Measurements from ENCODE around the gene BTBD1. TPM values are rescaled to one million over a fixed set of nuclear protein-coding genes. Genes with fewer than 3 reads are reported as not detected.
A peak's percentile ranks its signal among the peaks of the same experiment; 100 is the strongest.
"Not testable (repeated sequence)": the region's sequence is repeated elsewhere in the genome, so short reads cannot be mapped to it uniquely, and the experiment has no call there.

BTBD1 gene
- total RNA-seq, 1 donor from 2014 or later: 62.7 TPM

DNA sequence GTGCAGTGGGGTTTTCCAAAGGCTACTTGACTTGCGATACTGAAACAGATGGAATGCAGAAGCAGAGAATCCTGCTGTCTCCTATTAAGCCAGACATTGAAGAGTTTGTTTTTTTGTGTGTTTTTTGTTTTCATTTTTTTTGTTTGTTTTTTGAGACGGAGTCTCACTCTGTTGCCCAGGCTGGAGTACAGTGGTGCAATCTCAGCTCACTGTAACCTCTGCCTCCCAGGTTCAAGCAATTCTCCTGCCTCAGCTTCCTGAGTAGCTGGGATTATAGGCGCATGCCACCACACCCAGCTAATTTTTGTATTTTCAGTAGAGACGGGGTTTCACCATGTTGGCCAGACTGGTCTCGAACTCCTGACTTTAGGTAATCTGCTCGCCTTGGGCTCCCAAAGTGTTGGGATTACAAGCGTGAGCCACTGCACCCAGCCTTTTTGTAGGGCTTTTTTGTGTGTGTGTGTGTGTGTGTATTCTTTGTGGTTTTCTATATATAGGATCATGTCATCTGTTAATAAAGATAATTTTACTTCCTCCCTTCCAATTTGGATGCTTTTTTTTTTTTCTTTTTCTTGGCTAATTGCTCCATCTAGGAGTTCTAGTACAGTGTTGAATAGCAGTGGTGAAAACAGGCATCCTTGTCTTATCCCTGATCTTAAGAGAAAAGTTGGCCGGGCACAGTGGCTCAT lies 19.0 kb upstream of the BTBD1 start:
- DNase-seq; H3K36me3 Mint-ChIP-seq (ENCODE audit: low read depth); H3K27ac Mint-ChIP-seq; H3K4me1 Mint-ChIP-seq; H3K9me3 Mint-ChIP-seq; H3K4me3 Mint-ChIP-seq; intact Hi-C loops (cut with micrococcal nuclease): not testable (repeated sequence)
- peaks cover 37% of the 10 kb centered on the region for H3K27me3 Mint-ChIP-seq

DNA sequence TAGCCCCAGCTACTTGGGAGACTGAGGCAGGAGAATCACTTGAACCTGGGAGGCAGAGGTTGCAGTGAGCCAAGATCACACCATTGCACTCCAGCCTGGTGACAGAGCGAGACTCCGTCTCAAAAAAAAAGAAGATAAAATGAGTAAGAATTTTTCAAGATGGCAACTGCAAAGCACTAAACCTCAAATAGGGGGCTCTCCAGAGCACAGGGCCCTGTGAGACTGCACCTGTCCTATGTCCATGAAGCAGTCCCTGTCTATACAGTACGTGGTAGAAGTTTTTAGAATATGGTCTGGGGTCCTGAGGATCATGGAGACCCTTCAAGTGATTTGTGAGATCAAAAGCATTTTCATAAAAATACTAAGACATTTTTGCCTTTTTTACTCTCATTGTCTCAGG lies 18.4 kb upstream of the BTBD1 start:
- H3K4me3 Mint-ChIP-seq; intact Hi-C loops (cut with micrococcal nuclease); DNase-seq; H3K4me1 Mint-ChIP-seq; H3K36me3 Mint-ChIP-seq (ENCODE audit: low read depth); H3K27ac Mint-ChIP-seq; H3K9me3 Mint-ChIP-seq: not testable (repeated sequence)
- peaks cover 37% of the 10 kb centered on the region for H3K27me3 Mint-ChIP-seq

DNA sequence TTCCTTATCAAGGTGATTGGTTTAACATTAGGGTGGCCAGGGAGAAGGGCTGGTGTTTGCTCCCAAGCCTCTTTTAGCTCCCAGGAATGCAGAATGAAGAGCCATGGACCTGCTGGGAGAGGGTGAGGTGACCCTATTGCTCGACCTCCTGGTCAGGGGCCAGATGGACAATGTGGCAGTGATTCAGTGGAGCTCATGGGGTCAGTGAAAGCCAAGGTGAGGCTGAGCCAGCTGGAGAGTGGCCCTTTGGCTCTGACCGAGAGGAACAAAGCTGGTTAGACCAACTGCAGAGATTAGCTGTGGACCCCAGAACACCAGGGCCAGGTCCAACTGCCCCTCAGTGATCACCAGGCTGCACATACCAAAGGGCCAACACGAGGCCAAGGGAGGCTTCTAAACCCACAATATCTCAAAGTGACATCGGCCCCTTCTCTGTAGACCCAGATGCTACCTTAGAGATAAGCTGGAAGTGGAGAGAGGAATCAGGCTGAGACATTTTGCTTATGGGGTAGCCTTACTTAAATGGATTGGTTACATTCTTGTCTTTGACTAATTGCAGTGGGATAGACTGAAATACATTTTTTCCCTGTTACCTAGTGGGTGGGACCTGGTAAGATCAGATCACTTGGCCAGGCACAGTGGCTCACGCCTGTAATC lies 15.8 kb upstream of the BTBD1 start:
- no peak for DNase-seq
- intact Hi-C loops (cut with micrococcal nuclease): no loop called here
- H3K27me3 Mint-ChIP-seq: peaks cover 42% of the 10 kb centered on the region
- H3K27ac Mint-ChIP-seq: no peak overlapping the region
- H3K9me3 Mint-ChIP-seq: peaks cover 10% of the 10 kb centered on the region
- no peaks in the 10 kb centered on the region for H3K36me3 Mint-ChIP-seq (ENCODE audit: low read depth)
- H3K4me3 Mint-ChIP-seq: no peak overlapping the region
- H3K4me1 Mint-ChIP-seq: peaks cover 3% of the 10 kb centered on the region

DNA sequence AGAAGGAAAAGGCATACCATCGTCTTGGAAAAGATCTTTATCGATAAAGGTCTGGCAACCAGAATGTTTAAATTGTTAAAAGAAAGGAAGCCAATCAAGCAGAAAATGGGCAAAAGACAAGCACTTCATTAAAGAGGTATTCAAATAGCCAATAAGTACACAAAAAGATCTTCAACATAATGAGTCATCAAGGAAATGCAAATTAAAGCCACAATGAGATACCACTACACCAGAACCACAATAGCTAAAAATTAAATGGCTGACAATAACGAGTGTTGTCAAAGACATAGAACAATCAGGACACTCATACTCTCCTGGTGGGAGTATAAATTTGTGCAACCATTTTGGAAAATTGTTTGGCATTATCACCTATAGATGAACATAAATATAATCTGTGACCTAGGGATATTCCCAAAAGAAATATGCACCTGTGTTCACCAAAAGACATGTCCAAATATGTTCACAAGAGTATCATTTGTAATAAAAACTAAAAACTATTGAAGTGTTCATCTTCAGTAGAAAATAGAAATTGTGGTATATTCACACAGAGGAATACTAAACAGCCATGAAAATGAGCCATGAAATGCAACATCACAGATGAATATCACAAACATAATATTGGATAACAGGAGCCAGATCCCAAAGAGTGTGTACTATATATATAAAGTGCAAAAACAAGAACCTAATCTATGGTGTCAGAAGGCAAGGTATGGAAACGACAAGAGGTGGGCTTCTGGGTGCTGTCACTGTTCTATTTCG lies 14.4 kb upstream of the BTBD1 start:
- DNase-seq: no peak
- Mint-ChIP-seq H3K9me3 (peaks cover 10% of the 10 kb centered on the region), H3K27me3 (peaks cover 40% of the 10 kb centered on the region), H3K27ac (no peak overlapping the region), H3K36me3 (ENCODE audit: low read depth) (no peaks in the 10 kb centered on the region), H3K4me1 (peaks cover 3% of the 10 kb centered on the region), H3K4me3 (no peak overlapping the region)
- intact Hi-C loops (cut with micrococcal nuclease): no loop called here

DNA sequence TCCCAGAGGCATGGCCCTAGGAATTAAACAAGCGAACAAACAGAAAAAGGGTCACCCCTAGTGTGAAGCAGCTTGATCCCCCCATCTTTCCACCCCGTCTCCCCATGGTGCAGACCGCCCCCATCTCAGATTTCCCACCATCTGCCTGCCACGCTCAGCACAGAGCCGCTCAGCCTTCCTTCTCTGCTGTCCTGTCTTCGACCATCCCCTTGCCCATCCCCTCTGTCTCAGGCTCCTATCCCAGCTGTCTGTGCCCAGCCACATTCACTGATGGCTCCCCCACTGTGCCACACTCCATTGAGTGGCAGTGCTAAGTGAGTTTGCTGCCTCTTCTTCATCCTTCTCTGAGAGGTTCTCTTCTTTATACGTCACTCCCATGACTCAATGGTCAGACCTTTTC lies 11.7 kb upstream of the BTBD1 start:
- intact Hi-C loops (cut with micrococcal nuclease): no loop called here
- peaks cover 36% of the 10 kb centered on the region for H3K27me3 Mint-ChIP-seq
- no peak overlapping the region for H3K4me3 Mint-ChIP-seq
- no peak for DNase-seq
- H3K4me1 Mint-ChIP-seq: peaks cover 3% of the 10 kb centered on the region
- H3K27ac Mint-ChIP-seq: no peak overlapping the region
- peaks cover 16% of the 10 kb centered on the region for H3K9me3 Mint-ChIP-seq
- peaks cover 2% of the 10 kb centered on the region for H3K36me3 Mint-ChIP-seq (ENCODE audit: low read depth)

DNA sequence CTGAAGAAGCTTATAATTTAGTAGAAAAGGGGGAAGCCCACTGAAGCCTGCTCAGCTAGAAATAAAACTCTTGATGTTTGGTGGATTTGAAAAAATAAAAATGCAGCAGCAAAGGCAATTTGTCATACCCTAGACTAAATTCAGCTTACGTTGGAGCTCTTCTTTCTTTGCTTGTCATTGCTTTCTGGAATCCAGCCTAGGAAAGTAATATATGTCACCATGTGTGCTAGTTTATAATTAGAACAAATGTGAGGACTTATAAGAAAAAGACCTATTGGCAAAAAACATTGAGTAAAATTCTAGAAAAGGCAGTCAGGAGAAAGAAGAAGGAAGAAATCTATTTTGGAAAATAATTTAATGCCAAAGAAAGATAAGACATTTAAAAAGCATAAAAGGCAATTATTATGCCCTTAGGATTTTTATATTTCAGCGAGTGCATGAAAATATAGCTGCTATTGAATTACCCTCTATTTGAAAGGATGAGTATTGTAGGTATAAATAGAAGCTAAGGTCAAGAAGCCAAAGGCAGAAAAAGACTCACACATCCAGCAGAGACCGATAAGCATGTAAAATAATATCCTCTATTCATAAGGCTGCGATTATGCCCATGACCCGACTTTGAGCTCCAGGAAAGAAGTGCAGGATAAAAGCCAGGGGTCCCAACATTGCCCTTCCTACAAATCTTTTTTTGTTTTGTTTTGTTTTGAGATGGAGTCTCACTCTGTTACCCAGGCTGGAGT lies 10.6 kb upstream of the BTBD1 start:
- H3K27ac Mint-ChIP-seq: no peak overlapping the region
- intact Hi-C loops (cut with micrococcal nuclease): no loop called here
- H3K36me3 Mint-ChIP-seq (ENCODE audit: low read depth): peaks cover 2% of the 10 kb centered on the region
- DNase-seq: no peak
- H3K4me3 Mint-ChIP-seq: no peak overlapping the region
- peaks cover 34% of the 10 kb centered on the region for H3K27me3 Mint-ChIP-seq
- peaks cover 16% of the 10 kb centered on the region for H3K9me3 Mint-ChIP-seq
- H3K4me1 Mint-ChIP-seq: peaks cover 3% of the 10 kb centered on the region

DNA sequence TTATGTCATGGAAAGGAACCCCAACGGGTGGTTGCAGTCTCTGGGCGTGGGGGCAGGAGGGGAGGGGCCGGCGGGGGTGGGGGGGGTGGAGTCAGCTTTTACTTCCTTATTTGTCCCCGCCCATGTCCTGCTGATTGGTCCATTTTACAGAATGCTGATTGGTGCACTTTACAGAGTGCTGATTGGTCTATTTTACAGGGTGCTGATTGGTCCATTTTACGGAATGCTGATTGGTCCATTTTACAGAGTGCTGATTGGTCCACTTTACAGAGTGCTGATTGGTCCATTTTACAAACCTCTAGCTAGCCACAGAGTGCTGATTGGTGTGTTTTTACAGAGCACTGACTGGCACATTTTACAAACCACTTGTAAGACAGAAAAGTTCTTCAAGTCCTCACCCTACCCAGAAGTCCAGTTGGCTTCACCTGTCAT lies 2.2 kb upstream of the BTBD1 start:
- H3K27ac Mint-ChIP-seq: peak overlapping the region; percentile 49

DNA sequence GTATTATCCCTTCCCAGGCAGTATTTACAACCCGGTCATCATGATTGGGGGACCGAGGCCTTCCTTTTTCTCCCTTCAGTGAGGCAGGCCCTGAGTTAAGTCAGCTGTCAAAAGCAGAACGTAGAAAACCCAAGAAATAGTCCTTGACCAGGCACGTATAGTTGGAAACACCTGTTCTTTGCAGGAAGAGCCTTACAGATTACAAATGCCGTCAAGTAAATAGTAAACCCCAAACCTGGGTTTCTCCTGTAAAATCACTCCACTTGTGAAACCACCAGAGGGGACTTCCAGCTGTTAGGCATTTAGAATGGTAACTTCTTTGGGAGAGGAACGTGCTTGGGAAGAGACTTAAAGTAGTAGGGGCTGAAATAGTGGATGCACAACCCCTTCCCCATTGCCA lies 1.0 kb upstream of the BTBD1 start:
- Mint-ChIP-seq H3K4me3 (peak overlapping the region; percentile 54), H3K9me3 (peaks cover 11% of the 10 kb centered on the region), H3K27ac (peak overlapping the region; percentile 73), H3K27me3 (peaks cover 4% of the 10 kb centered on the region), H3K4me1 (peaks cover 24% of the 10 kb centered on the region), H3K36me3 (ENCODE audit: low read depth) (peaks cover 16% of the 10 kb centered on the region)
- DNase-seq: no peak
- intact Hi-C loops (cut with micrococcal nuclease): loop anchor here (5.0 kb wide), 2 partner anchors 39 to 531 kb away; partner anchors contain the start of gene TM6SF1

More for the DNA sequence above, 2.2 kb upstream of the BTBD1 start:
- DNase-seq: peak; percentile 73
- Mint-ChIP-seq H3K9me3 (peaks cover 13% of the 10 kb centered on the region), H3K4me1 (peaks cover 24% of the 10 kb centered on the region), H3K36me3 (ENCODE audit: low read depth) (peaks cover 16% of the 10 kb centered on the region)
- intact Hi-C loops (cut with micrococcal nuclease): loop anchor here (5.0 kb wide), 2 partner anchors 38 to 532 kb away; partner anchors contain the start of gene TM6SF1
- H3K27me3 Mint-ChIP-seq, H3K4me3 Mint-ChIP-seq: not testable (repeated sequence)

DNA sequence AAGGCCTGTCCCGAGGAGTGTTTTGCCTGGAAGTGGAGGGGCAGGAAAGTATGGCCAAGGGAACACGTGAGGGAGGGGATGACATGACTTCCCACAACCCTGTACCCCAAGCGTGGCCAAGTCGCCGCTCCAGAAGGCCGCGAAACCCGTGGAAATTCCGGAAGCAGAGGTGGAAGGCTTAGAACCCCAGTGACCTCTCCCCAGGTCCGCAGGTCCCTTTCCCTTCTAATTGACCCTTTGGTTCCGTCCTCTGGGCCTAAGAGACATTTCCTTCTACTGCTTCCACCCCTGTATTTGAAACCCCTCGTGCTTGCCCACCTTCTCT lies 548 bp upstream of the BTBD1 start:
- intact Hi-C loops (cut with micrococcal nuclease): loop anchor here (2.0 to 5.0 kb wide), 5 partner anchors 40 to 530 kb away; partner anchors contain the start of genes C15orf40 and TM6SF1
- Mint-ChIP-seq H3K4me3 (peak overlapping the region; percentile 54), H3K27me3 (peaks cover 4% of the 10 kb centered on the region), H3K4me1 (peaks cover 24% of the 10 kb centered on the region), H3K9me3 (peaks cover 11% of the 10 kb centered on the region), H3K27ac (peak overlapping the region; percentile 73), H3K36me3 (ENCODE audit: low read depth) (peaks cover 16% of the 10 kb centered on the region)
- no peak for DNase-seq

DNA sequence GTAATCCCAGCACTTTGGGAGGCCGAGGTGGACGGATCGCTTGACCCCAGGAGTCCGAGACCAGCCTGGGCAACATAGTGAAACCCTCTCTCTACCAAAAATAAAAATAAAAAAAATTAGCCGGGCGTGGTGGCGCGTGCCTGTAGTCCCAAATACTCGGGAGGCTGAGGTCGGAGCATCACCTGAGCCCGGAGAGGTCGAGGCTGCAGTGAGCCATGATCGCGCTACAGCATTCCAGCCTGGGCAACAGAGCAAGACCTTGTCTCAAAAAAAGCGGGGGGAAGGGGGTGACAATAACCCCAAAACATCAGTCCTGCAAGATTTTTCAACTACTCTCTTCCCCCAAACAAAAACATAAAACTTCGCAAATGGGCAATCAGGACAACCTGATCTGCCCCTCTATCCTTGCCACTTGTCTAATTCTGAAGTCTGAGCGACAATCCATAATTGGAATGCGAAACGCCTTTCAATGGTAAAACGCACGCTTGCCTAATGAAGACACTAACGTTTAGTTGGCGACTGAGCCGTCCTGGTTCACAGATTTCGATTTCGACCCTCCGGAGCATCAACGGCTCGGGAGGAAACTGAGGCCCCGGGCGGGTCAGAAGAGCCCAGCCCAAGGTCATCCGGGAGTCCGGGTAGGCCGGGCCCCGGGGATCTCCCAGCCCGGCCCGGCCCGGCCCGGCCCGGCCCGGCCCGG lies 868 bp downstream of the BTBD1 start:
- H3K36me3 Mint-ChIP-seq (ENCODE audit: low read depth): peaks cover 14% of the 10 kb centered on the region
- intact Hi-C loops (cut with micrococcal nuclease): loop anchor here (1.0 to 5.0 kb wide), 6 partner anchors 41 to 529 kb away; partner anchors contain the start of genes C15orf40 and TM6SF1
- H3K4me3 Mint-ChIP-seq: no peak overlapping the region
- no peaks in the 10 kb centered on the region for H3K27me3 Mint-ChIP-seq
- peaks cover 7% of the 10 kb centered on the region for H3K9me3 Mint-ChIP-seq
- peak; percentile 60 for DNase-seq
- peak overlapping the region; percentile 87 for H3K27ac Mint-ChIP-seq
- H3K4me1 Mint-ChIP-seq: peaks cover 24% of the 10 kb centered on the region

DNA sequence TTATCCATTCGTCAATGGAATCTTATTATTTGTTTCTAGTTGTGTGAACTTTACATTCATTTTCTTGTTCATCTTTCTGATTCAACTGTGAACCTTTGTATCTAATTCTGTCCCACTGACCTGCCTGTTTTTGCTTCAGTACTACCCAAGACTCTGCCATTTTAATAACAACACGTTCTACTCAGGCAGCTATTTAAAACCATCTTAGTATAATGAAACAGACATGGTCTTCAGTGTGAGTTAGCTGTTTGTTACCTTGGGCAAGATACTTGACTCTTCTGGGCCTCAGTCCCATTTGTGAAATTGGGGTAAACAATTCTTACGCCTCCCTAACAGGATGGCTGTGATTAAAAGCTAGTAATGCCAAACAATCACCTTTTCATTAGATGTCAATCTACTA lies 1.6 kb downstream of the BTBD1 start:
- Mint-ChIP-seq H3K4me1 (peaks cover 24% of the 10 kb centered on the region), H3K36me3 (ENCODE audit: low read depth) (peaks cover 16% of the 10 kb centered on the region), H3K27me3 (no peaks in the 10 kb centered on the region), H3K9me3 (peaks cover 3% of the 10 kb centered on the region), H3K4me3 (no peak overlapping the region), H3K27ac (peak overlapping the region; percentile 87)
- DNase-seq: no peak
- intact Hi-C loops (cut with micrococcal nuclease): loop anchor here (5.0 kb wide), 2 partner anchors 42 to 528 kb away; partner anchors contain the start of gene TM6SF1

DNA sequence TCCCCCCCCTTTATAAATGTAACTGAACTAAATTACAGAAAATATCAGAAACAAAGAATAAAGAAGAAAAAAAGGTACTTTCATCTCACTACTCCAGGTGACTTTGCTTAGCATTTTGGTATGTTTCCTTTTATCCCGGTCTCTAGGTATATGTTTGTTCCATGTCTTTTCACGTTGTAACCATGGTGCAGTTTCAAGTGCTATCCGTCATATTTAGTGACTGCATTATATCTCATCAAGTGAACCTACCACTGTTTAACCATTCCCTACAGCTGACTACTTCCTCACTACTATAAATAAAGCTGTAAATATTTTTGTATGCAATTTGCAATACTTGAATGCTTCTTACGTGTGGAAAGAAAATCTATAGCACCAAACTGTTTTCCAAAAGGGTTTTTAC lies 2.2 kb downstream of the BTBD1 start:
- no peak overlapping the region for H3K27ac Mint-ChIP-seq
- H3K4me3 Mint-ChIP-seq: no peak overlapping the region
- peaks cover 16% of the 10 kb centered on the region for H3K36me3 Mint-ChIP-seq (ENCODE audit: low read depth)
- peaks cover 24% of the 10 kb centered on the region for H3K4me1 Mint-ChIP-seq
- peaks cover 3% of the 10 kb centered on the region for H3K9me3 Mint-ChIP-seq
- H3K27me3 Mint-ChIP-seq: no peaks in the 10 kb centered on the region
- no peak for DNase-seq
- intact Hi-C loops (cut with micrococcal nuclease): loop anchor here (5.0 kb wide), 2 partner anchors 42 to 528 kb away; partner anchors contain the start of gene TM6SF1

DNA sequence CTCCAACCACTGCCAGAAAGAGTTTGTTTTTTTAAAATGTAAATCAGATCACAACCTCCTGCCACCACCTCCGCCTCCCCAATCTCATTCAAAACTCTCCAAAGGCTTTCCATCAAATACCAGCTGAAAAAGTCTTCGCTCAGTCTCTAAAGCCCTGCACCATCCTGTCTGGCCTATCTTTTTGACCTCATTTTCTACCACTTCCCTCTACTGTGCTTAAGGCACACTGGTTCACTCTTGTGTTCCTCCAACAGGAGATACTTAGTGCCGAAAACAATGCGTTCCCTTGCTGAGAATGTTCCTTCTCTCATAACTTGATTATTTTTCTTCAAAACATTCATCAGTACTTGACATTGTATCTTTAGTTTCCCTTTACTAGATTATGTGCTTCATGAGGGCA lies 3.5 kb downstream of the BTBD1 start:
- no peak overlapping the region for H3K27ac Mint-ChIP-seq
- H3K9me3 Mint-ChIP-seq: no peaks in the 10 kb centered on the region
- no peak for DNase-seq
- intact Hi-C loops (cut with micrococcal nuclease): no loop called here
- H3K4me3 Mint-ChIP-seq: no peak overlapping the region
- peaks cover 24% of the 10 kb centered on the region for H3K4me1 Mint-ChIP-seq
- no peaks in the 10 kb centered on the region for H3K27me3 Mint-ChIP-seq
- H3K36me3 Mint-ChIP-seq (ENCODE audit: low read depth): peaks cover 22% of the 10 kb centered on the region
